ENCODE measurements around the gene LHCGR.

- TF ChIP-seq, protein P1, sequence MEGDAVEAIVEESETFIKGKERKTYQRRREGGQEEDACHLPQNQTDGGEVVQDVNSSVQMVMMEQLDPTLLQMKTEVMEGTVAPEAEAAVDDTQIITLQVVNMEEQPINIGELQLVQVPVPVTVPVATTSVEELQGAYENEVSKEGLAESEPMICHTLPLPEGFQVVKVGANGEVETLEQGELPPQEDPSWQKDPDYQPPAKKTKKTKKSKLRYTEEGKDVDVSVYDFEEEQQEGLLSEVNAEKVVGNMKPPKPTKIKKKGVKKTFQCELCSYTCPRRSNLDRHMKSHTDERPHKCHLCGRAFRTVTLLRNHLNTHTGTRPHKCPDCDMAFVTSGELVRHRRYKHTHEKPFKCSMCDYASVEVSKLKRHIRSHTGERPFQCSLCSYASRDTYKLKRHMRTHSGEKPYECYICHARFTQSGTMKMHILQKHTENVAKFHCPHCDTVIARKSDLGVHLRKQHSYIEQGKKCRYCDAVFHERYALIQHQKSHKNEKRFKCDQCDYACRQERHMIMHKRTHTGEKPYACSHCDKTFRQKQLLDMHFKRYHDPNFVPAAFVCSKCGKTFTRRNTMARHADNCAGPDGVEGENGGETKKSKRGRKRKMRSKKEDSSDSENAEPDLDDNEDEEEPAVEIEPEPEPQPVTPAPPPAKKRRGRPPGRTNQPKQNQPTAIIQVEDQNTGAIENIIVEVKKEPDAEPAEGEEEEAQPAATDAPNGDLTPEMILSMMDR (conservative IDR thresholded peaks at IDR 0.05; ENCODE audit: low read length): no peak
- no peak for TF ChIP-seq EZH2phosphoT487 (IDR thresholded peaks at IDR 0.05; ENCODE audit: borderline replicate concordance, low read depth, low read length)
Observed at GRCh38 chr2:48781366-48781765, 25.8 kb upstream of the LHCGR start.
